Measurements from ENCODE around the gene AFAP1. TPM values are rescaled to one million over a fixed set of nuclear protein-coding genes. Genes with fewer than 3 reads are reported as not detected.

The AFAP1 gene
- total RNA-seq, 1 donor from 2014 or later, result 31.9 TPM

- no peak overlapping the region for H3K27ac Mint-ChIP-seq
- DNase-seq (ENCODE audit: low spot score, unreplicated experiment), result no peak
- no peaks in the 10 kb centered on the region for H3K36me3 Mint-ChIP-seq (ENCODE audit: insufficient read depth)
- H3K27me3 Mint-ChIP-seq, result peaks cover 40% of the 10 kb centered on the region
- no peaks in the 10 kb centered on the region for H3K9me3 Mint-ChIP-seq (ENCODE audit: low read depth)
- H3K4me3 Mint-ChIP-seq (ENCODE audit: low read depth), result no peak overlapping the region
- TF ChIP-seq, protein P1, sequence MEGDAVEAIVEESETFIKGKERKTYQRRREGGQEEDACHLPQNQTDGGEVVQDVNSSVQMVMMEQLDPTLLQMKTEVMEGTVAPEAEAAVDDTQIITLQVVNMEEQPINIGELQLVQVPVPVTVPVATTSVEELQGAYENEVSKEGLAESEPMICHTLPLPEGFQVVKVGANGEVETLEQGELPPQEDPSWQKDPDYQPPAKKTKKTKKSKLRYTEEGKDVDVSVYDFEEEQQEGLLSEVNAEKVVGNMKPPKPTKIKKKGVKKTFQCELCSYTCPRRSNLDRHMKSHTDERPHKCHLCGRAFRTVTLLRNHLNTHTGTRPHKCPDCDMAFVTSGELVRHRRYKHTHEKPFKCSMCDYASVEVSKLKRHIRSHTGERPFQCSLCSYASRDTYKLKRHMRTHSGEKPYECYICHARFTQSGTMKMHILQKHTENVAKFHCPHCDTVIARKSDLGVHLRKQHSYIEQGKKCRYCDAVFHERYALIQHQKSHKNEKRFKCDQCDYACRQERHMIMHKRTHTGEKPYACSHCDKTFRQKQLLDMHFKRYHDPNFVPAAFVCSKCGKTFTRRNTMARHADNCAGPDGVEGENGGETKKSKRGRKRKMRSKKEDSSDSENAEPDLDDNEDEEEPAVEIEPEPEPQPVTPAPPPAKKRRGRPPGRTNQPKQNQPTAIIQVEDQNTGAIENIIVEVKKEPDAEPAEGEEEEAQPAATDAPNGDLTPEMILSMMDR (IDR thresholded peaks at IDR 0.05; ENCODE audit: unreplicated experiment), result no peak
- no peaks in the 10 kb centered on the region for H3K4me1 Mint-ChIP-seq (ENCODE audit: low read depth)
Observed at GRCh38 chr4:7714176-7714575, 225.5 kb downstream of the AFAP1 start.

- H3K36me3 Mint-ChIP-seq (ENCODE audit: insufficient read depth), result no peaks in the 10 kb centered on the region
- TF ChIP-seq, protein P1 (IDR thresholded peaks at IDR 0.05; ENCODE audit: unreplicated experiment), result no peak
- DNase-seq (ENCODE audit: low spot score, unreplicated experiment), result no peak
- H3K27me3 Mint-ChIP-seq, result peaks cover 36% of the 10 kb centered on the region
- H3K27ac Mint-ChIP-seq, result no peak overlapping the region
- H3K4me1 Mint-ChIP-seq (ENCODE audit: low read depth), result no peaks in the 10 kb centered on the region
- no peaks in the 10 kb centered on the region for H3K9me3 Mint-ChIP-seq (ENCODE audit: low read depth)
- H3K4me3 Mint-ChIP-seq (ENCODE audit: low read depth), result no peak overlapping the region
Observed at GRCh38 chr4:7713757-7714156, 225.9 kb downstream of the AFAP1 start.

DNA sequence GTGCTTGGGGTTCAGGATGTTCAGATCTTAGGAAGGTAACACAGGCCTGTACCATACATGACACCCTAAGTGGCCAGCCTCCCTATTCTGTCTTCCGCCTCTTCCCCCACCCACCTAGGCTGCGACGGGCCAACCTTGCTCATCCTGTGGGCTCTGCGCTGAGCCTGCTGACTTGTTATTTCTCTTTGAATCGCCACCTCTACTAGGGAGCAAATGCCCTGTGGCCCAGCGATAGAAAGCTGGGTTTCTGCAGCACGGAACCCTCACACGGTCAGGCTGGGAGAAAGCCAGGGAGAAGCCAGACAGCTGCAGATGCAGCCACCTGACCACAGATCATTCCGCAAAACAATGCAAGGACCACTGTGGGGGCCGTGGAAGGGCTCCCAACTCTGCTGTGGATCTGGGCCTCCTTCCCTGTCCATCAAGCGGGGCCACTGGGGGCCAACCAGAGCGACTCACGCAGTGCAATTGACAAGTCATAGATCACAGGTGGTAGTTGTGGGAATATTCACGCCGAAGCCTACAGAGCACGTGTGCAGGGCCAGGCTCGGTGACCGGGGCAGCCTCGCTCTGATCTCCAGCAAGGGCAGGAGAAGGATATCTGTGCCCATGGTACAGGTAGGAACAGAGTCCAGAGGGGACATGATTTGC, 227.5 kb downstream of the AFAP1 start:
- TF ChIP-seq, protein P1 (IDR thresholded peaks at IDR 0.05; ENCODE audit: unreplicated experiment), result no peak
- DNase-seq (ENCODE audit: low spot score, unreplicated experiment), result no peak
- peak overlapping the region; percentile 70 for H3K27ac Mint-ChIP-seq
- H3K27me3 Mint-ChIP-seq, result peaks cover 21% of the 10 kb centered on the region
- H3K4me1 Mint-ChIP-seq (ENCODE audit: low read depth), result no peaks in the 10 kb centered on the region
- no peak overlapping the region for H3K4me3 Mint-ChIP-seq (ENCODE audit: low read depth)
- no peaks in the 10 kb centered on the region for H3K36me3 Mint-ChIP-seq (ENCODE audit: insufficient read depth)
- no peaks in the 10 kb centered on the region for H3K9me3 Mint-ChIP-seq (ENCODE audit: low read depth)

- Mint-ChIP-seq H3K27me3 (peaks cover 16% of the 10 kb centered on the region), H3K4me3 (ENCODE audit: low read depth) (no peak overlapping the region), H3K36me3 (ENCODE audit: insufficient read depth) (no peaks in the 10 kb centered on the region), H3K9me3 (ENCODE audit: low read depth) (no peaks in the 10 kb centered on the region), H3K27ac (no peak overlapping the region), H3K4me1 (ENCODE audit: low read depth) (no peaks in the 10 kb centered on the region)
- TF ChIP-seq, protein P1 (IDR thresholded peaks at IDR 0.05; ENCODE audit: unreplicated experiment), result no peak
- no peak for DNase-seq (ENCODE audit: low spot score, unreplicated experiment)
Observed at GRCh38 chr4:7711307-7711963, 228.2 kb downstream of the AFAP1 start.

- H3K27me3 Mint-ChIP-seq, result peaks cover 12% of the 10 kb centered on the region
- DNase-seq (ENCODE audit: low spot score, unreplicated experiment), result no peak
- TF ChIP-seq, protein P1 (IDR thresholded peaks at IDR 0.05; ENCODE audit: unreplicated experiment), result no peak
Observed at GRCh38 chr4:7710576-7711306, 228.9 kb downstream of the AFAP1 start.

More at GRCh38 chr4:7710576-7711306, 228.9 kb downstream of the AFAP1 start:
- Mint-ChIP-seq H3K27ac (no peak overlapping the region), H3K9me3 (ENCODE audit: low read depth) (no peaks in the 10 kb centered on the region), H3K36me3 (ENCODE audit: insufficient read depth) (no peaks in the 10 kb centered on the region), H3K4me1 (ENCODE audit: low read depth) (no peaks in the 10 kb centered on the region), H3K4me3 (ENCODE audit: low read depth) (no peak overlapping the region)
